GM19372 (cell line): ENCODE data around the gene NDRG4.

ENCODE experiments used
- ATAC-seq: cut with Tn5 transposase; IDR thresholded peaks from one replicate; pipeline ENCODE4 v1.9.1; 2021; ENCODE audit warnings: mild to moderate bottlenecking, low read depth, moderate library complexity; ENCODE audit not compliant: unreplicated experiment

NDRG4 gene

DNA sequence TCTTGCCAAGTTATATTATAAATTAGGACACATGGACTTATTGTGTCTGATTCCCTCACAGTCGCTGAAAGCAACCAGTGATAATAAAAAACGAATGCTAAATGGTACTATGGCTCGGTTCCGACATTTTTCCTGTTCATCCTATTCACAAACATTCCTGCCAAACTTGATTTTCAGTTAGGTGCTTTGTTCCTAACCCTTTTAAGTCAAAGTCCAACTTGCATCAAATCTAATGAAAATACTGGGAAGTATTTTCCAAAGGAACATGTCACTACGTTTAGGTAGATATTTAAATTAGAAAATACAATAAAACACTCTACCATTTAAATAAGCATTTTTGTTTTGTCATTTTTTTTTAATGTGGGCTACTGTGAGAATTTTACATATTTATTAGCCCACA, 36.3 kb downstream of the NDRG4 start:
- no peak for ATAC-seq

DNA sequence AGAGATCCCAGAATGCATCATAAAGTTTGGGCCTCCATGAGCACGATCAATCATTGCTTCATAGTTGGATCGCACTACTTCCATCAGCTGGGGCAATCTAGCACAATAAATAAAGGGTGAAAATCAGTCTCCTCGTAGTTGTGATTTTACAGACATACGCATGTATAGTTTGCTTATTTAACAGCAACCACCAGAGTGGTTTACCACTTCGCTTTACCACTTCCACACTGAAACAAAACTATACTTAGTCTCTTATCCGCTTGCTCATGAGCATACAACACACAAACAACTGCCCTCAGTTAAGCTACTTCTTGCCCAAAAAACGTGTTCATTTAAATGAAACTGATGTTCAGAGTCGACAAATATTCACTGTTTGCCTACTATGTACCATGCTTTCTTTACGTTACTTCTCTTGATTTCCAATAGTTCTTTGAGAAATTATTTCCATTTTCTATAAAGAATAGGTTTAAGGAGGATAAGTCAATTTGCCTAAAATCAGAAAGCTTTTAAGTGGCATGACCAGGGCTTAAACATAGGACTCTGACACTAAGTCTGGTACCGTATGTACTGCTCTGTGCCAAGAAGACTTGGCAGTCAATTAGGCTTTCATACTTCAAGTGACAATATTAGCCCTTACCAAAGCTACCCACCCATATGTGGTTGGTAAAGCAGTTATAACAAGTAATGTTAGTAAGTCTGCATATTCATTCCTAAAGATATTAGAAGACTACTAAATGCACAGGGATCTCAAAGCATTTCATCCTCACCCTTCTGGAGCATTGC, 37.4 kb downstream of the NDRG4 start:
- ATAC-seq = no peak

DNA sequence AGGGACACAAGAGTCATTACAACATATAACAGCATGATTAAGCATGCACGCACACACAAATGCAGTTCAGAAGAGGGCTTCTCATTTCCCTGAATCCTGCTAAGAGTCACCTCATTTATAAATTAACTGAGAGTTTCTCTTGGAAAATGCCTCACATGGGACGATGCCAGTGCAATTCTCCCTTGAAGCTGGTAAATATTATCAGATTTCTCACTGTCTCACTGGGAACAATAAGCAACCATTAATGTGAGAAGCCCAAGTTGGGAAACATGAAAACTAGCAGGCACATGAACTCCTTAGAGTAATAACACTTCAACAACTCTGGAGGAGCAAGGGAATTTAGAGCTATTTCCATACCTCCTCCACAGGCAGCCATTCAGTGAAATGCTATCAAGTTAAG, 41.8 kb downstream of the NDRG4 start:
- ATAC-seq = no peak

DNA sequence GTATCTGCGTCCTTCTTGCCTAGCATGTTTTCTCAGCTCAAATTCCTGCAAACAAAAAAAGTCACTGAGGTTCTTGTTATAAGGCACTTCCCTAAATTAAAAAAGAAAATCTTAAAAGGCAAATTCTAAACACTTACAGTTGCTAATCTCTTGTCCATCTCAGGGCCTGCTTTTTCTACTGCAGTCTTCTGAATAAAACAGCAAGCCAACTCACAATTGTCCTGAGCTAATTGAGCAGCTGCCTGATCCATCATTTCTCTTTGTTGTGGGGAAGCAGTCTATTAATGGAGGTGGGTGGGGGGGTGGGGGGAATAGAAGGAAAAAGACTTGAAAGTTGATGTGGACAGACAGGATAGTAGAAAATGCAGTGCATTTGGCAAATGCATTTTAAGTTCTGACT, 42.3 kb downstream of the NDRG4 start:
- no peak for ATAC-seq

DNA sequence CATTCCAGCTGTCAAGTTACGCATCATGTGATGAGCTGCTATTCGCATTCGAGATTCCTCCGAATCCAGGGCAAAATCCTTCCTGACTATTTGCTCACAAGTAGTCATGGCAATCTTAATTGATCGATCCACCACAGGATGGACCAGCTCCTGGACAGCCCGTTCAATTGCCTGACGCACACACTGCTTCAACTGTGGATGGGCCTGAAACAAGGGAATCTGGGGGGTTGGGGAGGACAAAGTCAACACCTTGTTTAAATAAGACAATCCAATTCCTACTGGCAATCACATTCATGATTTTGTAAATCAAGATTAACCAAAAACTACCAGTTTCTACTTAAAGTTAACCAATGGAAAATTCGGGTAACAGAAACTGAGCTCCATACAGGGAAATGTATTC, 43.7 kb downstream of the NDRG4 start:
- ATAC-seq = no peak

DNA sequence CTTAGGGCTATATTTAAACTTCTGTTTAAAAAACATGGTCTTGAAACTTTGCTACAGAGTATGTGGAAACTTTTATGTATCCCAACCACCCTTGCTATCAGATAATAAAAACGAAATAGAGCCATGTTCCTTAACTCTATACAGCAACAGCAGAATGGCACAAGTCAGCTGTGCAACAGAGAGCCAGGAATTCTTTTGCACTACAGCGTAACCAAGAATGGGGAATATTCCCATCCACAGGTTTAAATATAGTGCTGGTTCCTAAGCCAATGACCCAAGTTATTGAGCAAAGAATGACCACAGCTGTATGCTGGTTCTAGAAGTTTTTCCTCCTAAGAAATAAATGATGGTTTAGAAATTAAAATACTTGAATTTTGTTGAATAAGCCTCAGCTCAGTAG, 48.4 kb downstream of the NDRG4 start:
- no peak for ATAC-seq

DNA sequence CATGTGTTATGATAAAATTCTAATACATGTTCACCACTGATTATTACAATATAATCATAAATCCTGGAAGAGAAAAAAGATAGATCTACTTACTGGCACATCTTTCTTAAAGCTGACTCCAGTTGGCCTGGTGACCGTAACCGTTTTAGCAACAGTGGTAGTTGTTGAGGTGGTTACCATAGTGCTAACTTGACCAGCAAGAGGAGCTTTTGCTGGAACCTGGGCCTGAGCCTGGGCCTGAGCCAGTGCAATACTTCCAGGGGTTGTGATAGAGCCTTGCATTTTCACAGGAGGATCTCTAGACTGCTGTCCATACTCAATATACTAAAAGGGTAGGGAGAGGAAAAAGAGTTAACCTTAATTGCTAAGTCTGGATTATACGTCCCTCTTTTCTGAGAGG, 51.6 kb downstream of the NDRG4 start:
- ATAC-seq = no peak

DNA sequence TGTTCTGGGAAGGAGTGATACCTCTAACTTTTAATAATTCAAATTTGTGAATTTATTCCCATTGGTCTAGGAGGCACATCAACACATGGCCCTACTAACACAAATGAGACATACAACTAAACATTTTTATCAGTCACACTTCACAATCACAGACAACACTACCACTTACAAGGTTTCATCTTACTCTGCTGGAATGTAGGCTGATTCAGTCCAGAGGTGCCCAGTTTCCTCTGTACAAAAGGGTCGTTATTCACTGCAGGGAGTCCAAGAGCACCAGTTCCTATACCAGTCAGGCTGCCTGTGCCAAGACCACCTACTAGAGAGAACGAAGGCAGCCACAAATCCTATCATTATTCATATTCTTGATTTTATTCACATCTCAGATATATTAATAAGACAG, 56.7 kb downstream of the NDRG4 start:
- ATAC-seq = no peak
